H9 (cell line): ENCODE data around the gene GPHA2. TPM values are rescaled to one million over a fixed set of nuclear protein-coding genes. Genes with fewer than 3 reads are reported as not detected.

Experiments used
- DNase-seq: peaks from one replicate; pipeline ENCODE4 v3.0.0-alpha.2; 2017
- H2AFZ ChIP-seq: one replicate; pipeline ENCODE4 v1.6.1; 2013; ENCODE audit warnings: mild to moderate bottlenecking, low read length, control low read depth, moderate library complexity
- H2AK5ac ChIP-seq: 2 replicates; pipeline ENCODE4 v1.6.1; 2013; ENCODE audit warnings: low read length, control low read depth, mixed read lengths; ENCODE audit not compliant: insufficient read length
- H2BK120ac ChIP-seq: one replicate; pipeline ENCODE4 v1.6.1; 2013; ENCODE audit warnings: low read depth, mild to moderate bottlenecking, low read length, control low read depth, inconsistent platforms; ENCODE audit not compliant: poor library complexity, severe bottlenecking
- H2BK12ac ChIP-seq: 2 replicates; pipeline ENCODE4 v1.6.1; 2013; ENCODE audit warnings: low read length, control low read depth, mixed read lengths, low read depth; ENCODE audit not compliant: insufficient read length
- H2BK15ac ChIP-seq: 2 replicates; pipeline ENCODE4 v1.6.1; 2013; ENCODE audit warnings: low read depth, low read length, control low read depth
- H2BK20ac ChIP-seq: one replicate; pipeline ENCODE4 v1.6.1; 2013; ENCODE audit warnings: low read depth, mild to moderate bottlenecking, low read length, control low read depth, inconsistent platforms; ENCODE audit not compliant: poor library complexity, severe bottlenecking
- H2BK5ac ChIP-seq: 2 replicates; pipeline ENCODE4 v1.6.1; 2013; ENCODE audit warnings: low read length, control low read depth, mixed read lengths; ENCODE audit not compliant: insufficient read length
- H3K14ac ChIP-seq: 2 replicates; pipeline ENCODE4 v1.6.1; 2013; ENCODE audit warnings: low read length, control low read depth; ENCODE audit not compliant: insufficient read depth
- H3K18ac ChIP-seq: 2 replicates; pipeline ENCODE4 v1.6.1; 2013; ENCODE audit warnings: low read depth, mild to moderate bottlenecking, mixed read lengths, low read length, control low read depth; ENCODE audit not compliant: insufficient read length
- H3K23ac ChIP-seq: 2 replicates; pipeline ENCODE4 v1.6.1; 2013; ENCODE audit warnings: low read length, control low read depth, mixed read lengths, low read depth; ENCODE audit not compliant: insufficient read length
- H3K23me2 ChIP-seq: 2 replicates; pipeline ENCODE4 v1.6.1; 2013; ENCODE audit warnings: low read depth, mild to moderate bottlenecking, mixed read lengths, low read length, control low read depth; ENCODE audit not compliant: insufficient read length, poor library complexity, severe bottlenecking
- H3K27ac ChIP-seq: 2 replicates; pipeline ENCODE4 v1.5.1; 2013; ENCODE audit warnings: low read length, control low read depth, mixed read lengths, low read depth; ENCODE audit not compliant: insufficient read length
- H3K27me3 ChIP-seq: 2 replicates; pipeline ENCODE4 v1.6.1; 2013; ENCODE audit warnings: low read length, control low read depth, inconsistent platforms; ENCODE audit not compliant: insufficient read depth
- H3K4ac ChIP-seq: 2 replicates; pipeline ENCODE4 v1.6.1; 2013; ENCODE audit warnings: low read depth, mild to moderate bottlenecking, control low read depth, inconsistent platforms, low read length, moderate library complexity
- H3K4me1 ChIP-seq: 2 replicates; pipeline ENCODE4 v1.6.1; 2013; ENCODE audit warnings: low read length, control low read depth, inconsistent platforms; ENCODE audit not compliant: insufficient read depth
- H3K4me2 ChIP-seq: 2 replicates; pipeline ENCODE4 v1.6.1; 2013; ENCODE audit warnings: low read length, control low read depth, mixed read lengths; ENCODE audit not compliant: insufficient read length, insufficient read depth
- H3K56ac ChIP-seq: 2 replicates; pipeline ENCODE4 v1.6.1; 2013; ENCODE audit warnings: low read depth, mild to moderate bottlenecking, mixed read lengths, low read length, control low read depth; ENCODE audit not compliant: insufficient read length
- H3K79me1 ChIP-seq: 2 replicates; pipeline ENCODE4 v1.6.1; 2013; ENCODE audit warnings: low read depth, mild to moderate bottlenecking, moderate library complexity, low read length, control low read depth, inconsistent platforms; ENCODE audit not compliant: insufficient read depth, poor library complexity, severe bottlenecking
- H3K79me2 ChIP-seq: 2 replicates; pipeline ENCODE4 v1.6.1; 2013; ENCODE audit warnings: low read length, control low read depth, inconsistent platforms; ENCODE audit not compliant: insufficient read depth
- H3K9ac ChIP-seq: 2 replicates; pipeline ENCODE4 v1.6.1; 2013; ENCODE audit warnings: low read length, control low read depth, mixed read lengths; ENCODE audit not compliant: insufficient read length; ENCODE audit errors: extremely low read depth
- H3K9me3 ChIP-seq: one replicate; pipeline ENCODE4 v1.6.1; 2013; ENCODE audit warnings: low read depth, low read length, inconsistent platforms; ENCODE audit not compliant: control insufficient read depth
- H3T11ph ChIP-seq: one replicate; pipeline ENCODE4 v1.6.1; 2013; ENCODE audit warnings: mild to moderate bottlenecking, low read length, control low read depth, inconsistent platforms
- H4K20me1 ChIP-seq: one replicate; pipeline ENCODE4 v1.6.1; 2013; ENCODE audit not compliant: control insufficient read depth, insufficient read length, insufficient read depth
- H4K5ac ChIP-seq: 2 replicates; pipeline ENCODE4 v1.6.1; 2013; ENCODE audit warnings: low read depth, mild to moderate bottlenecking, mixed read lengths, low read length, control low read depth; ENCODE audit not compliant: insufficient read length
- H4K8ac ChIP-seq: replicated peaks from 2 replicates; pipeline ENCODE4 v1.6.1; 2013; ENCODE audit warnings: low read length, control low read depth, mixed read lengths, low read depth; ENCODE audit not compliant: insufficient read length
- H4K91ac ChIP-seq: 2 replicates; pipeline ENCODE4 v1.6.1; 2013; ENCODE audit warnings: low read depth, mild to moderate bottlenecking, moderate library complexity, mixed read lengths, low read length, control low read depth; ENCODE audit not compliant: insufficient read length
- H3K27ac Mint-ChIP-seq, 3 experiments: 2 replicates in 2 of 3; 3 replicates in 1 of 3; pipeline ENCODE4 v1.8.0; 2020 to 2021; ENCODE audit warnings: mixed read lengths in 3 of 3, mild to moderate bottlenecking in 1 of 3, moderate library complexity in 1 of 3
- H3K27me3 Mint-ChIP-seq: 2 replicates; pipeline ENCODE4 v1.8.0; 2021; ENCODE audit warnings: low read depth, mild to moderate bottlenecking, moderate library complexity, mixed read lengths
- H3K36me3 Mint-ChIP-seq, 3 experiments: 2 replicates in 2 of 3; 3 replicates in 1 of 3; pipeline ENCODE4 v1.8.0; 2020 to 2021; ENCODE audit warnings: low read depth in 3 of 3, mixed read lengths in 3 of 3; ENCODE audit not compliant: insufficient read depth in 1 of 3
- H3K4me1 Mint-ChIP-seq, 2 experiments: 2 replicates each; pipeline ENCODE4 v1.8.0; 2020; ENCODE audit warnings: mixed read lengths in 2 of 2
- H3K4me3 Mint-ChIP-seq, 2 experiments: 2 replicates in 1 of 2; 3 replicates in 1 of 2; pipeline ENCODE4 v1.8.0; 2020 to 2021; ENCODE audit warnings: mild to moderate bottlenecking in 2 of 2, mixed read lengths in 2 of 2, moderate library complexity in 1 of 2
- H3K9me3 Mint-ChIP-seq, 2 experiments: 2 replicates in 1 of 2; 3 replicates in 1 of 2; pipeline ENCODE4 v1.8.0; 2020; ENCODE audit warnings: mild to moderate bottlenecking in 2 of 2, mixed read lengths in 2 of 2, moderate library complexity in 1 of 2
- WGBS: extraction: QIAGEN DNeasy Blood & Tissue Kit; methylation state at CpG from one replicate; pipeline ENCODE4 v1.1.7; 2013; ENCODE audit warnings: missing lambda C conversion rate, low lambda C conversion rate, mixed read lengths; ENCODE audit not compliant: insufficient read length; ENCODE audit errors: extremely low coverage; 5-methylcytosine and 5-hydroxymethylcytosine counted together
- total RNA-seq: library from RNA; stranded (reverse); gene quantifications from 2 replicates; pipeline ENCODE4 v1.2.1, GENCODE V29; 2021
- TF ChIP-seq, protein P1 (sequence below): fragments of 200-600 bp; sonication (generic); conservative IDR thresholded peaks from 3 replicates; pipeline ENCODE4 v1.8.0; 2021; ENCODE audit warnings: antibody characterized with exemption, mild to moderate bottlenecking

Gene GPHA2
- total RNA-seq, 1 experiment from 2014 or later = 2.1 TPM

DNA sequence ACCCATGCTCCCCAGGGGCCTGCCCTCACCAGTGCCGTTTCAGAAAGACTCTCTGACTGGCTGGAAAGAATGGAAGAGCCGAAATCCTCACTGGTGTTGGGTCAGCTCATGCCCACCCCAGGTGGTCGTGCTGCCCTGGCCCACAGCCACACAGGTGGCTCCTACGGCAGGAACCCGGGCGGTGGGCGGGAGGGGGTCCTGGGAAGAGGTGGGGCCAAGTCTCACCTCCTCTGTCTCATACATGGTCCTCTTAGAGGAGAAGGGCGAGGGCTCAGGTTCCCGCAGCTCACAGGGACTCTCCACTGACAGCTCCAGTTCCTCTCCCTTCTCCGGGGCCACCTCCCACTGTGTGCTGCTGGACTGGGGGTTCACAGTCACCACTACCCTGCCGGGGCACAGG lies 26.9 kb downstream of the GPHA2 start:
- TF ChIP-seq, protein P1, sequence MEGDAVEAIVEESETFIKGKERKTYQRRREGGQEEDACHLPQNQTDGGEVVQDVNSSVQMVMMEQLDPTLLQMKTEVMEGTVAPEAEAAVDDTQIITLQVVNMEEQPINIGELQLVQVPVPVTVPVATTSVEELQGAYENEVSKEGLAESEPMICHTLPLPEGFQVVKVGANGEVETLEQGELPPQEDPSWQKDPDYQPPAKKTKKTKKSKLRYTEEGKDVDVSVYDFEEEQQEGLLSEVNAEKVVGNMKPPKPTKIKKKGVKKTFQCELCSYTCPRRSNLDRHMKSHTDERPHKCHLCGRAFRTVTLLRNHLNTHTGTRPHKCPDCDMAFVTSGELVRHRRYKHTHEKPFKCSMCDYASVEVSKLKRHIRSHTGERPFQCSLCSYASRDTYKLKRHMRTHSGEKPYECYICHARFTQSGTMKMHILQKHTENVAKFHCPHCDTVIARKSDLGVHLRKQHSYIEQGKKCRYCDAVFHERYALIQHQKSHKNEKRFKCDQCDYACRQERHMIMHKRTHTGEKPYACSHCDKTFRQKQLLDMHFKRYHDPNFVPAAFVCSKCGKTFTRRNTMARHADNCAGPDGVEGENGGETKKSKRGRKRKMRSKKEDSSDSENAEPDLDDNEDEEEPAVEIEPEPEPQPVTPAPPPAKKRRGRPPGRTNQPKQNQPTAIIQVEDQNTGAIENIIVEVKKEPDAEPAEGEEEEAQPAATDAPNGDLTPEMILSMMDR = no peak
- Histone ChIP-seq H3K23me2 (no peaks in the 10 kb centered on the region), H3K14ac (no peak overlapping the region), H4K20me1 (no peaks in the 10 kb centered on the region), H3K4me1 (no peaks in the 10 kb centered on the region), H2BK120ac (no peak overlapping the region), H3K79me2 (no peaks in the 10 kb centered on the region), H2BK15ac (no peak overlapping the region), H2BK5ac (no peak overlapping the region), H3K18ac (no peak overlapping the region), H3K79me1 (no peaks in the 10 kb centered on the region), H3K23ac (no peak overlapping the region), H4K91ac (no peak overlapping the region), H2BK20ac (no peak overlapping the region), H4K5ac (no peak overlapping the region), H3K56ac (no peak overlapping the region), H2AFZ (no peak overlapping the region), H3K27me3 (no peaks in the 10 kb centered on the region), H3K9me3 (no peaks in the 10 kb centered on the region), H2BK12ac (no peak overlapping the region), H3K4me2 (no peak overlapping the region), H2AK5ac (no peak overlapping the region), H4K8ac (no peak overlapping the region), H3K4ac (no peak overlapping the region), H3T11ph (no peak overlapping the region), H3K9ac (no peak overlapping the region), H3K27ac (no peak overlapping the region)
- H3K27me3 Mint-ChIP-seq = no peaks in the 10 kb centered on the region
- WGBS = no CpG with 5 or more reads among the region's 11 CpGs
- H3K4me1 Mint-ChIP-seq = no peaks in the 10 kb centered on the region
- peaks cover 18 to 53% (median 47%) of the 10 kb centered on the region in 3 experiments; a peak in 6 of 7 replicates for H3K36me3 Mint-ChIP-seq
- no peak overlapping the region for H3K27ac Mint-ChIP-seq
- H3K9me3 Mint-ChIP-seq = no peaks in the 10 kb centered on the region
- H3K4me3 Mint-ChIP-seq = no peak overlapping the region
- no peak for DNase-seq
